Measurements from ENCODE around the gene XBP1. TPM values are rescaled to one million over a fixed set of nuclear protein-coding genes. Genes with fewer than 3 reads are reported as not detected.

Gene XBP1
- total and polyA plus RNA-seq, 2 of the 13 experiments (the other 11 are each of a cell fraction or from before 2014, with no cell fraction given): 416 to 427 TPM

DNA sequence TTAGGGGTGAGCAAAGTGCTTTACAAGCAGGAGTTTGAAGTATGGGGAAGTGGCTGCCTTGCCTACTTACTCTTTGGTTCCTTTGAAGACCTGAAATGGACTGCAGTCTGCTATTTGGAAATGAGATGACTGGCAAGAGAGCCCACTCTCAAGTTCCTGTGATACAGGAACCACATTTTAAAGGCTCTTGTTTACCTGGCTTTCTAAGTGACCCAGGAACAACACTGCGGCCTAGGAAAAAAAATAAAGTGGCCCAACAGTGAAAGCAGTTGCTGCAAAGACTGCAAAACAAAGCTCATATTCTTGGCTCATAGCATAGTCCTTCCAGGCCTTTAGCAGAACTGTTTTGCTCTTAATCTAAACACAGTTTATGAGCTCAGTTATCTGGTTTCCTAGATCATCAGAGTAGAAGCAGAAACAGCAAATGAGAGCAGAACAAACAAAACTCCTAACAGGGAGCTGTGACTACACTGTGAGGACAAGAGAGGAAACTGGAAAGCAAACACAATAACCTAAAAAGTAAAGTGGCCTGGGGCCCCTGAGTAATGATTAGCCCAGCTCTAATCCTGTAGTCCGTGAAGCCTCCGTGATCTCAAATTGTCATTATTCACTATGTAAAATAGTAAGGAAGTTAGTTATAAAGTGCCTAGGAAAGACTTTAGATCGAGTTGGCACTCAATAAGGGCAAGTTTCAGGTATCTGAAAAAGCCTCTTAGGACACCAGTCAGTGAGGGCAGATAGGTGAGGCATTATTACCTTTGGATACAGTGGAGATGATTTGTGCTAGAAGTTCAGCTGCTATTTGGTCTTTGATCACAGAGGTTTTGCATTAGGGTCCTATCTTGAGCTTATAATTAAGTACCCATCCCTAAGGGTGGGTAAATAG, 16.3 kb downstream of the XBP1 start (continued):
- no peak for TF ChIP-seq ZNF260 (CRISPR knock-in tag; IDR thresholded peaks at IDR 0.05; ENCODE audit: borderline replicate concordance, low read depth)
- no peak for TF ChIP-seq ZNF224 (CRISPR knock-in tag; IDR thresholded peaks at IDR 0.05)
- TF ChIP-seq ZNF629 (CRISPR knock-in tag; conservative IDR thresholded peaks at IDR 0.05): 0 out of 2 replicates have a peak, but pooled peaks have one; percentile 32
- TF ChIP-seq ZSCAN31 (CRISPR knock-in tag; IDR thresholded peaks at IDR 0.05; ENCODE audit: low read depth): no peak
- TF ChIP-seq, protein P1, sequence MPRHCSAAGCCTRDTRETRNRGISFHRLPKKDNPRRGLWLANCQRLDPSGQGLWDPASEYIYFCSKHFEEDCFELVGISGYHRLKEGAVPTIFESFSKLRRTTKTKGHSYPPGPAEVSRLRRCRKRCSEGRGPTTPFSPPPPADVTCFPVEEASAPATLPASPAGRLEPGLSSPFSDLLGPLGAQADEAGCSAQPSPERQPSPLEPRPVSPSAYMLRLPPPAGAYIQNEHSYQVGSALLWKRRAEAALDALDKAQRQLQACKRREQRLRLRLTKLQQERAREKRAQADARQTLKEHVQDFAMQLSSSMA (CRISPR knock-in tag; IDR thresholded peaks at IDR 0.05): no peak
- TF ChIP-seq IKZF1 (IDR thresholded peaks at IDR 0.05): no peak
- TF ChIP-seq, protein P2, sequence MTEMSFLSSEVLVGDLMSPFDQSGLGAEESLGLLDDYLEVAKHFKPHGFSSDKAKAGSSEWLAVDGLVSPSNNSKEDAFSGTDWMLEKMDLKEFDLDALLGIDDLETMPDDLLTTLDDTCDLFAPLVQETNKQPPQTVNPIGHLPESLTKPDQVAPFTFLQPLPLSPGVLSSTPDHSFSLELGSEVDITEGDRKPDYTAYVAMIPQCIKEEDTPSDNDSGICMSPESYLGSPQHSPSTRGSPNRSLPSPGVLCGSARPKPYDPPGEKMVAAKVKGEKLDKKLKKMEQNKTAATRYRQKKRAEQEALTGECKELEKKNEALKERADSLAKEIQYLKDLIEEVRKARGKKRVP (CRISPR knock-in tag; IDR thresholded peaks at IDR 0.05): peak in 1 of 2 experiments; percentile 50; a peak in 1 of 4 replicates
- peak; percentile 51 for TF ChIP-seq KDM6A (CRISPR knock-in tag; IDR thresholded peaks at IDR 0.05; ENCODE audit: low read depth)
- TF ChIP-seq ZNF775 (CRISPR knock-in tag; IDR thresholded peaks at IDR 0.05; ENCODE audit: borderline replicate concordance): no peak
- TF ChIP-seq, protein P3, sequence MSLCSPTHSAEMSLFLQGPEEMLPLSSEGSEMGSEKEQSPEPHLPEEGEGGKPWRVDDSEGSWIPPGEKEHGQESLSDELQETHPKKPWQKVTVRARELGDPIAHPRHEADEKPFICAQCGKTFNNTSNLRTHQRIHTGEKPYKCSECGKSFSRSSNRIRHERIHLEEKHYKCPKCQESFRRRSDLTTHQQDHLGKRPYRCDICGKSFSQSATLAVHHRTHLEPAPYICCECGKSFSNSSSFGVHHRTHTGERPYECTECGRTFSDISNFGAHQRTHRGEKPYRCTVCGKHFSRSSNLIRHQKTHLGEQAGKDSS (CRISPR knock-in tag; IDR thresholded peaks at IDR 0.05; ENCODE audit: borderline replicate concordance, low read depth): no peak
- no peak for TF ChIP-seq ZNF382 (CRISPR knock-in tag; IDR thresholded peaks at IDR 0.05; ENCODE audit: borderline replicate concordance)
- TF ChIP-seq, protein P4, sequence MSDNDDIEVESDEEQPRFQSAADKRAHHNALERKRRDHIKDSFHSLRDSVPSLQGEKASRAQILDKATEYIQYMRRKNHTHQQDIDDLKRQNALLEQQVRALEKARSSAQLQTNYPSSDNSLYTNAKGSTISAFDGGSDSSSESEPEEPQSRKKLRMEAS (IDR thresholded peaks at IDR 0.05): peak; percentile 34; the same call in 1 of the 2 replicates
- TF ChIP-seq, protein P5, sequence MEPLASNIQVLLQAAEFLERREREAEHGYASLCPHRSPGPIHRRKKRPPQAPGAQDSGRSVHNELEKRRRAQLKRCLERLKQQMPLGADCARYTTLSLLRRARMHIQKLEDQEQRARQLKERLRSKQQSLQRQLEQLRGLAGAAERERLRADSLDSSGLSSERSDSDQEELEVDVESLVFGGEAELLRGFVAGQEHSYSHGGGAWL (CRISPR knock-in tag; IDR thresholded peaks at IDR 0.05): no peak
- TF ChIP-seq, protein P6, sequence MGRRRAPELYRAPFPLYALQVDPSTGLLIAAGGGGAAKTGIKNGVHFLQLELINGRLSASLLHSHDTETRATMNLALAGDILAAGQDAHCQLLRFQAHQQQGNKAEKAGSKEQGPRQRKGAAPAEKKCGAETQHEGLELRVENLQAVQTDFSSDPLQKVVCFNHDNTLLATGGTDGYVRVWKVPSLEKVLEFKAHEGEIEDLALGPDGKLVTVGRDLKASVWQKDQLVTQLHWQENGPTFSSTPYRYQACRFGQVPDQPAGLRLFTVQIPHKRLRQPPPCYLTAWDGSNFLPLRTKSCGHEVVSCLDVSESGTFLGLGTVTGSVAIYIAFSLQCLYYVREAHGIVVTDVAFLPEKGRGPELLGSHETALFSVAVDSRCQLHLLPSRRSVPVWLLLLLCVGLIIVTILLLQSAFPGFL (CRISPR knock-in tag; IDR thresholded peaks at IDR 0.05): no peak
- TF ChIP-seq, protein P7, sequence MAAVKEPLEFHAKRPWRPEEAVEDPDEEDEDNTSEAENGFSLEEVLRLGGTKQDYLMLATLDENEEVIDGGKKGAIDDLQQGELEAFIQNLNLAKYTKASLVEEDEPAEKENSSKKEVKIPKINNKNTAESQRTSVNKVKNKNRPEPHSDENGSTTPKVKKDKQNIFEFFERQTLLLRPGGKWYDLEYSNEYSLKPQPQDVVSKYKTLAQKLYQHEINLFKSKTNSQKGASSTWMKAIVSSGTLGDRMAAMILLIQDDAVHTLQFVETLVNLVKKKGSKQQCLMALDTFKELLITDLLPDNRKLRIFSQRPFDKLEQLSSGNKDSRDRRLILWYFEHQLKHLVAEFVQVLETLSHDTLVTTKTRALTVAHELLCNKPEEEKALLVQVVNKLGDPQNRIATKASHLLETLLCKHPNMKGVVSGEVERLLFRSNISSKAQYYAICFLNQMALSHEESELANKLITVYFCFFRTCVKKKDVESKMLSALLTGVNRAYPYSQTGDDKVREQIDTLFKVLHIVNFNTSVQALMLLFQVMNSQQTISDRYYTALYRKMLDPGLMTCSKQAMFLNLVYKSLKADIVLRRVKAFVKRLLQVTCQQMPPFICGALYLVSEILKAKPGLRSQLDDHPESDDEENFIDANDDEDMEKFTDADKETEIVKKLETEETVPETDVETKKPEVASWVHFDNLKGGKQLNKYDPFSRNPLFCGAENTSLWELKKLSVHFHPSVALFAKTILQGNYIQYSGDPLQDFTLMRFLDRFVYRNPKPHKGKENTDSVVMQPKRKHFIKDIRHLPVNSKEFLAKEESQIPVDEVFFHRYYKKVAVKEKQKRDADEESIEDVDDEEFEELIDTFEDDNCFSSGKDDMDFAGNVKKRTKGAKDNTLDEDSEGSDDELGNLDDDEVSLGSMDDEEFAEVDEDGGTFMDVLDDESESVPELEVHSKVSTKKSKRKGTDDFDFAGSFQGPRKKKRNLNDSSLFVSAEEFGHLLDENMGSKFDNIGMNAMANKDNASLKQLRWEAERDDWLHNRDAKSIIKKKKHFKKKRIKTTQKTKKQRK (IDR thresholded peaks at IDR 0.05; ENCODE audit: low read length): no peak
- TF ChIP-seq SOX6 (IDR thresholded peaks at IDR 0.05): no peak
- TF ChIP-seq SOX6 (CRISPR knock-in tag; IDR thresholded peaks at IDR 0.05): peak; percentile 94
- TF ChIP-seq SRY (CRISPR knock-in tag; IDR thresholded peaks at IDR 0.05): no peak
- peak; percentile 69; the same call in 1 of the 2 replicates for TF ChIP-seq MBD4 (IDR thresholded peaks at IDR 0.05; ENCODE audit: borderline replicate concordance, low read length)
- TF ChIP-seq RFX1 (IDR thresholded peaks at IDR 0.05): no peak
- peak; percentile 66; the same call in 1 of the 2 replicates for TF ChIP-seq ZNF563 (CRISPR knock-in tag; IDR thresholded peaks at IDR 0.05)
- no peak for TF ChIP-seq NFE2 (CRISPR knock-in tag; IDR thresholded peaks at IDR 0.05)
- no peak for TF ChIP-seq CC2D1A (CRISPR knock-in tag; IDR thresholded peaks at IDR 0.05)

Data from HepG2 (cell line).